ENCODE data around the gene ME2. TPM values are rescaled to one million over a fixed set of nuclear protein-coding genes. Genes with fewer than 3 reads are reported as not detected.
"Not testable (repeated sequence)": the region's sequence is repeated elsewhere in the genome, so short reads cannot be mapped to it uniquely, and the experiment has no call there.

ME2 gene
- total RNA-seq, 3 donors from 2014 or later (not counting 1 experiment from before 2014, with no cell fraction given), result 42.4 to 61.3 (median 43.5) TPM

DNA sequence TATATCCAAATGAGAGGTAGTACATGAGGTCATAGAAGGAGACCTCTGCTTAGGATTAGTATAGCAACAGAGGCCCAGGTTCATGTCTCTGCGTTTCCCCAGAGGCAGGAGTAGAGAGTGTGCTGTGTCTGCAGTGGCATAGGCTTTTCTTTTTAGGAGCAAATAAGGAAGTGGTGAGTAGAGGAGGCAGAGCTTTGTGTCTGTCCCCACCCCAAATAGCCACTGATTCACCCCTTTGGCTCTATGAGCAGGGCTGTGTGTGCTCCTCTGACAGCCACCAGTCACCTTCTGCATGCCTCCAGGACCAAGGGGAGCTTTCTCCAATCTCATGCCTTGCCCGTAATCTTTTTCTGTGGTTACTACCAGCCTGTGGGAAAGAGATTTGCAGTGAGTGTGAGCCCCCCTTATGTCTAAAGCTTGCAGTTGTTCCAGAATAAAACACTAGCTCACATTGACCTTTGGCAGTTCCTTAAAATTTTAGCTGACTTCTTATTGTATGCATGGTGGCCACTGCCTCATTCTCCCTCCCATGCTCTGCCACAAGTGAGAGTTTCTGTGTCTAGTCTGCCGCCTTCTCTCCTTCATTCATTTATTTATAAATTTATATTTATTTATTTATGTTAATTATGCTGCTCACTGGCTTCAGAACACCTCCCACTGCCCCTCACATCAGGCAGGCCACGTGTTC, 65.5 kb downstream of the ME2 start:
- intact Hi-C loops (cut with micrococcal nuclease), result loop anchor here (10.0 kb wide), 1 partner anchor 50 kb away; no protein-coding TSS in a partner anchor
- TF ChIP-seq, protein P1, sequence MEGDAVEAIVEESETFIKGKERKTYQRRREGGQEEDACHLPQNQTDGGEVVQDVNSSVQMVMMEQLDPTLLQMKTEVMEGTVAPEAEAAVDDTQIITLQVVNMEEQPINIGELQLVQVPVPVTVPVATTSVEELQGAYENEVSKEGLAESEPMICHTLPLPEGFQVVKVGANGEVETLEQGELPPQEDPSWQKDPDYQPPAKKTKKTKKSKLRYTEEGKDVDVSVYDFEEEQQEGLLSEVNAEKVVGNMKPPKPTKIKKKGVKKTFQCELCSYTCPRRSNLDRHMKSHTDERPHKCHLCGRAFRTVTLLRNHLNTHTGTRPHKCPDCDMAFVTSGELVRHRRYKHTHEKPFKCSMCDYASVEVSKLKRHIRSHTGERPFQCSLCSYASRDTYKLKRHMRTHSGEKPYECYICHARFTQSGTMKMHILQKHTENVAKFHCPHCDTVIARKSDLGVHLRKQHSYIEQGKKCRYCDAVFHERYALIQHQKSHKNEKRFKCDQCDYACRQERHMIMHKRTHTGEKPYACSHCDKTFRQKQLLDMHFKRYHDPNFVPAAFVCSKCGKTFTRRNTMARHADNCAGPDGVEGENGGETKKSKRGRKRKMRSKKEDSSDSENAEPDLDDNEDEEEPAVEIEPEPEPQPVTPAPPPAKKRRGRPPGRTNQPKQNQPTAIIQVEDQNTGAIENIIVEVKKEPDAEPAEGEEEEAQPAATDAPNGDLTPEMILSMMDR (IDR thresholded peaks at IDR 0.05), result no peak
- ATAC-seq (no peak), DNase-seq (no peak)
- Mint-ChIP-seq H3K27ac (no peak overlapping the region), H3K4me3 (no peak overlapping the region), H3K9me3 (no peaks in the 10 kb centered on the region), H3K4me1 (no peaks in the 10 kb centered on the region), H3K36me3 (no peaks in the 10 kb centered on the region), H3K27me3 (ENCODE audit: low read depth in 2 of 2) (no peaks in the 10 kb centered on the region)
- H3K36me3 ChIP-seq (ENCODE audit: control insufficient read depth, insufficient read depth, low read length), result peaks cover 25% of the 10 kb centered on the region
- H3K27ac ChIP-seq (ENCODE audit: low read length), result no peak overlapping the region
- WGBS (ENCODE audit: insufficient coverage), result 98% methylated on average over 3 of the region's 4 CpGs
- no peaks in the 10 kb centered on the region for H3K9me3 ChIP-seq (ENCODE audit: control insufficient read depth, insufficient read depth, low read length)
- no peak overlapping the region for H3K4me3 ChIP-seq (ENCODE audit: low read length)
- H3K4me1 ChIP-seq (ENCODE audit: control insufficient read depth, insufficient read depth, low read length), result no peaks in the 10 kb centered on the region
- no peaks in the 10 kb centered on the region for H3K27me3 ChIP-seq (ENCODE audit: control insufficient read depth, insufficient read depth, low read length)

DNA sequence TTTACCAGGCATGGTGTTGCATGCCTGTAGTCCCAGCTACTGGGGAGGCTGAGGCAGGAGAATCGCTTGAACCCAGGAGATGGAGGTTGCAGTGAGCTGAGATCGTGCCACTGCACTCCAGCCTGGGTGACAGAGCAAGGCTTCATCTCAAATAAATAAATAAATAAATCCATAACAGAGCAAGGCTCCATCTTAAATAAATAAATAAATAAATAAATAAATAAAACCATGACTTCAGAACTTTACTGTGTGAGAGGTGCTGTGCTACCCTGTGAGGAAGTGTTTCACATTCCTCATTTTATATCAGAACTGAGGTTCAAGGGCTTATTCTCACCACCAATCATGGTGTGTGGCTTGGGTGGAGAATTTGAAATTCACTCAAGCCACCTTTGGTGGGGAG, 67.0 kb downstream of the ME2 start:
- peaks cover 21% of the 10 kb centered on the region for H3K36me3 ChIP-seq (ENCODE audit: control insufficient read depth, insufficient read depth, low read length)
- H3K4me3 ChIP-seq (ENCODE audit: low read length); H3K36me3 Mint-ChIP-seq; H3K9me3 Mint-ChIP-seq; H3K27me3 ChIP-seq (ENCODE audit: control insufficient read depth, insufficient read depth, low read length); H3K27ac Mint-ChIP-seq; H3K4me3 Mint-ChIP-seq; H3K27me3 Mint-ChIP-seq (ENCODE audit: low read depth in 2 of 2); H3K27ac ChIP-seq (ENCODE audit: low read length); DNase-seq; H3K9me3 ChIP-seq (ENCODE audit: control insufficient read depth, insufficient read depth, low read length); H3K4me1 ChIP-seq (ENCODE audit: control insufficient read depth, insufficient read depth, low read length); H3K4me1 Mint-ChIP-seq; ATAC-seq: not testable (repeated sequence)
- 100% methylated on average over 1 of the region's 2 CpGs for WGBS (ENCODE audit: insufficient coverage)
- intact Hi-C loops (cut with micrococcal nuclease), result loop anchor here (10.0 kb wide), 1 partner anchor 51 kb away; no protein-coding TSS in a partner anchor

DNA sequence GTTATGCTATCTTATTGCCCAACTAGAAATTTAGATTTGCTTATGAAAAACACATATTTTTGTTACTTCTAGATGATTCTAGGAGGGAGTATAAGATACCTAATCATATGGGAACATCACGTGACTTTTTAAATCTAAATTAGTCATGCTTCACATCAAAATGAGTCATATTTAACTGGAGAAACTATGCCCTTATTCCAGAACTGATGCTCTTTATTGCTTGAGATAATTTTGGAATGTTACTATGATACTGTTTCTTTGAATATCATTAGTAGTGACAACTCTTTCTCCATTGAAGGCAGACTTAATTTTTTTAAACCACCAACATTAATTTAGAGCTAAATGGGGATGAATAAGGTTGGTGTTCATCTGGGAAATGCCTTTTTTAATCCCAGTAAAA, 69.0 kb downstream of the ME2 start:
- peaks cover 19% of the 10 kb centered on the region for H3K36me3 ChIP-seq (ENCODE audit: control insufficient read depth, insufficient read depth, low read length)
- H3K27ac ChIP-seq (ENCODE audit: low read length), result no peak overlapping the region
- WGBS (ENCODE audit: insufficient coverage), result no CpG with 5 or more reads among the region's 1 CpG
- TF ChIP-seq, protein P1 (IDR thresholded peaks at IDR 0.05), result no peak
- intact Hi-C loops (cut with micrococcal nuclease), result loop anchor here (10.0 kb wide), 1 partner anchor 53 kb away; no protein-coding TSS in a partner anchor
- DNase-seq (no peak), ATAC-seq (no peak)
- H3K27ac Mint-ChIP-seq, result peak overlapping the region in 1 of 2 donors; percentile 18
- no peaks in the 10 kb centered on the region for H3K4me1 Mint-ChIP-seq
- H3K4me3 Mint-ChIP-seq, result no peak overlapping the region
- H3K9me3 ChIP-seq (ENCODE audit: control insufficient read depth, insufficient read depth, low read length), result no peaks in the 10 kb centered on the region
- no peaks in the 10 kb centered on the region for H3K27me3 ChIP-seq (ENCODE audit: control insufficient read depth, insufficient read depth, low read length)
- H3K4me3 ChIP-seq (ENCODE audit: low read length), result no peak overlapping the region
- no peaks in the 10 kb centered on the region for H3K36me3 Mint-ChIP-seq
- no peaks in the 10 kb centered on the region for H3K4me1 ChIP-seq (ENCODE audit: control insufficient read depth, insufficient read depth, low read length)
- no peaks in the 10 kb centered on the region for H3K9me3 Mint-ChIP-seq
- H3K27me3 Mint-ChIP-seq (ENCODE audit: low read depth in 2 of 2), result no peaks in the 10 kb centered on the region

DNA sequence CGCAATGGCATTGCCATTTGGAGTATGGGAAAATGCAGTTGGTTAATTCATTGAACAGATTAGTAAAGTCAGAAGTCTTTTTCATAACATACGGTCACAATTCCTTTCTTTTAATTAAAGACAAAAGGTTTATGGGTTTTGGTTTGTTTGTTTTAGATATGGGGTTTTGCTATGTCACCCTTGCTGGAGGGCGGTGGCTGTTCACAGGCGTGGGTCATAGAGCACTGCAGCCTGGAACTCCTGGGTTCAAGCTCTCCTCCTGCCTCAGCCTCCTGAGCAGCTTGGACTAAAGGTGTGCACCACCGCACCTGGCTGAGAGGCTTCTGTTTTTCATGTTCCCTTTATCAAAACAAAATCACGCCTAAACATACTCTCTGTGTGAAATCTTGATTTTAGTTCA, 70.3 kb downstream of the ME2 start:
- Histone ChIP-seq H3K27me3 (ENCODE audit: control insufficient read depth, insufficient read depth, low read length) (no peaks in the 10 kb centered on the region), H3K4me3 (ENCODE audit: low read length) (no peak overlapping the region), H3K27ac (ENCODE audit: low read length) (no peak overlapping the region), H3K36me3 (ENCODE audit: control insufficient read depth, insufficient read depth, low read length) (peaks cover 17% of the 10 kb centered on the region), H3K9me3 (ENCODE audit: control insufficient read depth, insufficient read depth, low read length) (no peaks in the 10 kb centered on the region), H3K4me1 (ENCODE audit: control insufficient read depth, insufficient read depth, low read length) (no peaks in the 10 kb centered on the region)
- no peak overlapping the region for H3K4me3 Mint-ChIP-seq
- WGBS (ENCODE audit: insufficient coverage), result 98% methylated on average over 3 of the region's 6 CpGs
- no peak overlapping the region for H3K27ac Mint-ChIP-seq
- no peaks in the 10 kb centered on the region for H3K27me3 Mint-ChIP-seq (ENCODE audit: low read depth in 2 of 2)
- H3K4me1 Mint-ChIP-seq, result no peaks in the 10 kb centered on the region
- DNase-seq, result no peak
- intact Hi-C loops (cut with micrococcal nuclease), result loop anchor here (10.0 kb wide), 1 partner anchor 54 kb away; no protein-coding TSS in a partner anchor
- TF ChIP-seq, protein P1 (IDR thresholded peaks at IDR 0.05), result no peak
- H3K9me3 Mint-ChIP-seq, result no peaks in the 10 kb centered on the region
- ATAC-seq, result no peak
- no peaks in the 10 kb centered on the region for H3K36me3 Mint-ChIP-seq

All from natural killer cell (primary cell).